ENCODE results near the gene ARL3.
"Not testable (repeated sequence)": the region's sequence is repeated elsewhere in the genome, so short reads cannot be mapped to it uniquely, and the experiment has no call there.

ARL3 gene

DNA sequence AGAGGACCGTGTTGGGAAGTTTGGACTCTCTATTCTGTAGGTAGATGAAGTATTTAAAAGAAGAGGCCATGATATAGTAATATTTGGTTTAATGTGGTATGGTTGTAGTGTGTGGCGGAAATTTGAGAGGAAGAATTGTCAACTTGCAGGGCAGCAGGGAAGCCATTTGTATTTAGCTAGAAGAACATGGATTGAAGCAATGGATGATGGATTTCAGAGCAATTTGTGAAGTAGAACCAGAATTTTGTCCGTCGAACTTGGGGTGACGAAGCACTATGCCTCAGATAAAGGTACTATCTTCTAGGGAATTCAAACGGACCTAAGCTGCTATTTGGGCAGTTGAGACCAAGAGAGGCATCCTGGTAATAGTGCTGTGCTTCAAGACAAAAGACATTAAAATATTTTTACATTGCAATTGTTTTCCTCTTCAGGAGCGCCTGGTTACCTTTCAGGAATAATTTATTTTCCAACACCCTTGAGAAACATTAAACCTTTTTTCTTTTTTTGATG, 28.9 kb upstream of the ARL3 start (continued):
- TF ChIP-seq GLIS3 (CRISPR knock-in tag; IDR thresholded peaks at IDR 0.05) (no peak), ZNF8 (CRISPR knock-in tag; IDR thresholded peaks at IDR 0.05) (no peak), CSDC2 (CRISPR knock-in tag; IDR thresholded peaks at IDR 0.05) (no peak), ZFP30 (CRISPR knock-in tag; IDR thresholded peaks at IDR 0.05) (no peak), ZNF565 (CRISPR knock-in tag; conservative IDR thresholded peaks at IDR 0.05; ENCODE audit: low read depth) (no peak), PATZ1 (CRISPR knock-in tag; IDR thresholded peaks at IDR 0.05; ENCODE audit: borderline replicate concordance) (no peak)
- TF ChIP-seq, protein P1, sequence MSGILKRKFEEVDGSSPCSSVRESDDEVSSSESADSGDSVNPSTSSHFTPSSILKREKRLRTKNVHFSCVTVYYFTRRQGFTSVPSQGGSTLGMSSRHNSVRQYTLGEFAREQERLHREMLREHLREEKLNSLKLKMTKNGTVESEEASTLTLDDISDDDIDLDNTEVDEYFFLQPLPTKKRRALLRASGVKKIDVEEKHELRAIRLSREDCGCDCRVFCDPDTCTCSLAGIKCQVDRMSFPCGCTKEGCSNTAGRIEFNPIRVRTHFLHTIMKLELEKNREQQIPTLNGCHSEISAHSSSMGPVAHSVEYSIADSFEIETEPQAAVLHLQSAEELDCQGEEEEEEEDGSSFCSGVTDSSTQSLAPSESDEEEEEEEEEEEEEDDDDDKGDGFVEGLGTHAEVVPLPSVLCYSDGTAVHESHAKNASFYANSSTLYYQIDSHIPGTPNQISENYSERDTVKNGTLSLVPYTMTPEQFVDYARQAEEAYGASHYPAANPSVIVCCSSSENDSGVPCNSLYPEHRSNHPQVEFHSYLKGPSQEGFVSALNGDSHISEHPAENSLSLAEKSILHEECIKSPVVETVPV (CRISPR knock-in tag; IDR thresholded peaks at IDR 0.05): no peak

GRCh38 chr10:102742313-102742712, 28.1 kb upstream of the ARL3 start:
- not testable (repeated sequence) for ATAC-seq

GRCh38 chr10:102741726-102742237, 27.6 kb upstream of the ARL3 start:
- TF ChIP-seq ZNF565 (CRISPR knock-in tag; conservative IDR thresholded peaks at IDR 0.05; ENCODE audit: low read depth) (no peak), GLIS3 (CRISPR knock-in tag; IDR thresholded peaks at IDR 0.05) (no peak), ISL1 (CRISPR knock-in tag; IDR thresholded peaks at IDR 0.05) (no peak), CSDC2 (CRISPR knock-in tag; IDR thresholded peaks at IDR 0.05) (no peak), ZC3H10 (CRISPR knock-in tag; IDR thresholded peaks at IDR 0.05) (no peak)
- no peak for ATAC-seq

GRCh38 chr10:102740229-102740628, 26.0 kb upstream of the ARL3 start:
- ATAC-seq: no peak
- TF ChIP-seq, protein P2, sequence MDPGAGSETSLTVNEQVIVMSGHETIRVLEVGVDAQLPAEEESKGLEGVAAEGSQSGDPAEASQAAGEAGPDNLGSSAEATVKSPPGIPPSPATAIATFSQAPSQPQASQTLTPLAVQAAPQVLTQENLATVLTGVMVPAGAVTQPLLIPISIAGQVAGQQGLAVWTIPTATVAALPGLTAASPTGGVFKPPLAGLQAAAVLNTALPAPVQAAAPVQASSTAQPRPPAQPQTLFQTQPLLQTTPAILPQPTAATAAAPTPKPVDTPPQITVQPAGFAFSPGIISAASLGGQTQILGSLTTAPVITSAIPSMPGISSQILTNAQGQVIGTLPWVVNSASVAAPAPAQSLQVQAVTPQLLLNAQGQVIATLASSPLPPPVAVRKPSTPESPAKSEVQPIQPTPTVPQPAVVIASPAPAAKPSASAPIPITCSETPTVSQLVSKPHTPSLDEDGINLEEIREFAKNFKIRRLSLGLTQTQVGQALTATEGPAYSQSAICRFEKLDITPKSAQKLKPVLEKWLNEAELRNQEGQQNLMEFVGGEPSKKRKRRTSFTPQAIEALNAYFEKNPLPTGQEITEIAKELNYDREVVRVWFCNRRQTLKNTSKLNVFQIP (CRISPR knock-in tag; IDR thresholded peaks at IDR 0.05; ENCODE audit: borderline replicate concordance, low read depth): no peak
- TF ChIP-seq ZNF565 (CRISPR knock-in tag; conservative IDR thresholded peaks at IDR 0.05; ENCODE audit: low read depth) (no peak), PPARA (CRISPR knock-in tag; IDR thresholded peaks at IDR 0.05; ENCODE audit: borderline replicate concordance) (no peak), BACH2 (CRISPR knock-in tag; IDR thresholded peaks at IDR 0.05; ENCODE audit: borderline replicate concordance) (no peak), SNAI2 (CRISPR knock-in tag; IDR thresholded peaks at IDR 0.05) (no peak), TOX (CRISPR knock-in tag; IDR thresholded peaks at IDR 0.05; ENCODE audit: borderline replicate concordance) (no peak), ZFP3 (CRISPR knock-in tag; IDR thresholded peaks at IDR 0.05) (no peak), RARB (CRISPR knock-in tag; IDR thresholded peaks at IDR 0.05) (no peak), ZNF70 (CRISPR knock-in tag; IDR thresholded peaks at IDR 0.05) (no peak), TCF4 (CRISPR knock-in tag; IDR thresholded peaks at IDR 0.05; ENCODE audit: borderline replicate concordance) (no peak), CSDC2 (CRISPR knock-in tag; IDR thresholded peaks at IDR 0.05) (no peak), OSR1 (CRISPR knock-in tag; IDR thresholded peaks at IDR 0.05) (no peak), CREB5 (CRISPR knock-in tag; IDR thresholded peaks at IDR 0.05; ENCODE audit: low read depth) (no peak), ARNTL (CRISPR knock-in tag; IDR thresholded peaks at IDR 0.05; ENCODE audit: borderline replicate concordance, low read depth) (no peak), ZC3H10 (CRISPR knock-in tag; IDR thresholded peaks at IDR 0.05) (no peak), ESRRG (CRISPR knock-in tag; IDR thresholded peaks at IDR 0.05) (no peak), ISL1 (CRISPR knock-in tag; IDR thresholded peaks at IDR 0.05) (no peak), GLIS3 (CRISPR knock-in tag; IDR thresholded peaks at IDR 0.05) (no peak), ZNF8 (CRISPR knock-in tag; IDR thresholded peaks at IDR 0.05) (no peak), PATZ1 (CRISPR knock-in tag; IDR thresholded peaks at IDR 0.05; ENCODE audit: borderline replicate concordance) (no peak)

Measured in SK-N-SH treated with all-trans-retinoic acid at 6 μM for 48 hours (cell line).